Measurements from ENCODE around the gene ZNF804B.

ZNF804B gene

GRCh38 chr7:89091550-89091949 lies 332.1 kb downstream of the ZNF804B start:
- H3K4me3 ChIP-seq (ENCODE audit: low read length) = no peak overlapping the region
- no peak for DNase-seq (ENCODE audit: low read depth)
- TF ChIP-seq CTCF (conservative IDR thresholded peaks at IDR 0.05; ENCODE audit: low read depth, low read length) = no peak

GRCh38 chr7:89094269-89094668 lies 334.8 kb downstream of the ZNF804B start:
- H3K4me3 ChIP-seq (ENCODE audit: low read length) = no peak overlapping the region
- TF ChIP-seq CTCF (conservative IDR thresholded peaks at IDR 0.05; ENCODE audit: low read depth, low read length) = no peak
- no peak for DNase-seq (ENCODE audit: low read depth)

- TF ChIP-seq CTCF (conservative IDR thresholded peaks at IDR 0.05; ENCODE audit: low read depth, low read length) = no peak
- no peak overlapping the region for H3K4me3 ChIP-seq (ENCODE audit: low read length)
- DNase-seq (ENCODE audit: low read depth) = no peak
These were observed 344.1 kb downstream of the ZNF804B start for GRCh38 chr7:89103564-89103963.

GRCh38 chr7:89104748-89105685 lies 345.5 kb downstream of the ZNF804B start:
- no peak overlapping the region for H3K4me3 ChIP-seq (ENCODE audit: low read length)
- DNase-seq (ENCODE audit: low read depth) = no peak
- no peak for TF ChIP-seq CTCF (conservative IDR thresholded peaks at IDR 0.05; ENCODE audit: low read depth, low read length)

GRCh38 chr7:89123871-89124270 lies 364.4 kb downstream of the ZNF804B start:
- DNase-seq (ENCODE audit: low read depth) = no peak
- no peak for TF ChIP-seq CTCF (conservative IDR thresholded peaks at IDR 0.05; ENCODE audit: low read depth, low read length)
- no peak overlapping the region for H3K4me3 ChIP-seq (ENCODE audit: low read length)

- TF ChIP-seq CTCF (conservative IDR thresholded peaks at IDR 0.05; ENCODE audit: low read depth, low read length) = no peak
- no peak for DNase-seq (ENCODE audit: low read depth)
- H3K4me3 ChIP-seq (ENCODE audit: low read length) = no peak overlapping the region
These were observed 370.3 kb downstream of the ZNF804B start for GRCh38 chr7:89129600-89130375.
